Stimulated activated CD8-positive, alpha-beta memory T cell treated with anti-CD3 and anti-CD28 coated beads, Interleukin-12 subunit alpha, Interleukin-12 subunit beta, amount 100 ng/mL, for 24 hours (primary cell): Measurements from ENCODE around the gene BIK.
"Not testable (repeated sequence)": the region's sequence is repeated elsewhere in the genome, so short reads cannot be mapped to it uniquely, and the experiment has no call there.

Source experiments
- DNase-seq: peaks from one replicate; pipeline ENCODE4 v3.0.0-alpha.2; 2020; ENCODE audit errors: extremely low read depth

The BIK gene

GRCh38 chr22:43110444-43110926, at the start of gene BIK:
Gene BIK, plus strand, starts transcription at chr22:43110750. Its CDS starts 13,273 bp downstream, at chr22:43124023.
- no peak for DNase-seq

- DNase-seq, result no peak
Observed at GRCh38 chr22:43066134-43066533, 44.4 kb upstream of the BIK start.

- DNase-seq, result no peak
Observed at GRCh38 chr22:43066844-43067385, 43.6 kb upstream of the BIK start.

- DNase-seq, result no peak
Observed at GRCh38 chr22:43077121-43077877, 33.3 kb upstream of the BIK start.

- no peak for DNase-seq
Observed at GRCh38 chr22:43078522-43078921, 32.0 kb upstream of the BIK start.

- no peak for DNase-seq
Observed at GRCh38 chr22:43079742-43080141, 30.8 kb upstream of the BIK start.

GRCh38 chr22:43080616-43081015, 29.9 kb upstream of the BIK start:
- no peak for DNase-seq

GRCh38 chr22:43081968-43082367, 28.6 kb upstream of the BIK start:
- DNase-seq, result no peak

GRCh38 chr22:43085658-43086606, 24.6 kb upstream of the BIK start:
- DNase-seq, result no peak

GRCh38 chr22:43088627-43088983, 21.9 kb upstream of the BIK start:
- DNase-seq, result no peak

GRCh38 chr22:43088984-43089717, 21.4 kb upstream of the BIK start, which contains the start of gene TTLL1:
Gene TTLL1, minus strand, starts transcription at chr22:43089391. Its CDS starts 13,805 bp downstream, at chr22:43075586.
- DNase-seq, result peak; percentile 80

- no peak for DNase-seq
Observed at GRCh38 chr22:43090130-43090789, 20.3 kb upstream of the BIK start.

- DNase-seq, result no peak
Observed at GRCh38 chr22:43092085-43092484, 18.5 kb upstream of the BIK start.

GRCh38 chr22:43094085-43094484, 16.5 kb upstream of the BIK start:
- DNase-seq, result no peak

GRCh38 chr22:43094551-43094950, 16.0 kb upstream of the BIK start:
- DNase-seq, result no peak

GRCh38 chr22:43096420-43096819, 14.1 kb upstream of the BIK start:
- no peak for DNase-seq

- no peak for DNase-seq
Observed at GRCh38 chr22:43098356-43098755, 12.2 kb upstream of the BIK start.

- DNase-seq, result no peak
Observed at GRCh38 chr22:43099095-43099494, 11.5 kb upstream of the BIK start.

GRCh38 chr22:43100225-43100624, 10.3 kb upstream of the BIK start:
- DNase-seq, result no peak

- no peak for DNase-seq
Observed at GRCh38 chr22:43101306-43101705, 9.2 kb upstream of the BIK start.

GRCh38 chr22:43104056-43104625, 6.4 kb upstream of the BIK start:
- DNase-seq, result not testable (repeated sequence)
